NCI-H1436 (cell line): ENCODE results near the gene PITRM1.

ENCODE experiments used
- DNase-seq: peaks from one replicate; lab custom pipeline; 2025; lab: John Stamatoyannopoulos, UW

PITRM1 gene

DNA sequence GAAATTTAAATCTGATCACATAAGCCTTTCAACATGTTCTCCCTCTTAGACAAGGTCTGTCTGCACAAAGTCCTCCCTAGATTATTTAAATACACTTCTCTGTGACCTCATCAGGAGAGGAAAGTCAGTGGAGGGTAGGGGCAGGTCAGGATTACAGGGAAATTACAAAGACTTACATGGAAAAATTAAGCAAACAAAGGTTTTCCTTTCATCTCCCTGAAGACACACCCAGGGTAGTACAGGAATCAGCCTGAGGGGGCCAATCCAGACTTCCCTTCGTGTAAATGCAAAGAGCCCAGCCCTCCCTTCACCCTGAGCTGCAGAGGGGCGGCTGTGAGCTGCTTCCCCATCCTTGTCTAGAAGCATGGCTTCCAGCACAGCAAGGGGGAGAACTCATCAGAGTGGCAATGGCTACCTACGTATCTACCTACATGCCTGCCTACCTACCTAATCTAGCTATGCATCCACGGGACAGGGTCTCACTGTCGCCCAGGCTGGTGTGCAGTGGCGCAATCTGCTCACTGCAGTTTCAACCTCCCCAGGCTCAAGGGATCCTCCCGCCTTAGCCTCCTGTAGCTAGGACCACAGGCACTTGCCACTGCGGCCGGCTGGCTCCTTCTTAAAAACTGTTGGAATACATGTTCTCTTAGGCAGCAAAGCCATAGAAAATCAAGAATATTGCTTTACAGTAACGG lies 33.2 kb downstream of the PITRM1 start:
- DNase-seq = no peak

DNA sequence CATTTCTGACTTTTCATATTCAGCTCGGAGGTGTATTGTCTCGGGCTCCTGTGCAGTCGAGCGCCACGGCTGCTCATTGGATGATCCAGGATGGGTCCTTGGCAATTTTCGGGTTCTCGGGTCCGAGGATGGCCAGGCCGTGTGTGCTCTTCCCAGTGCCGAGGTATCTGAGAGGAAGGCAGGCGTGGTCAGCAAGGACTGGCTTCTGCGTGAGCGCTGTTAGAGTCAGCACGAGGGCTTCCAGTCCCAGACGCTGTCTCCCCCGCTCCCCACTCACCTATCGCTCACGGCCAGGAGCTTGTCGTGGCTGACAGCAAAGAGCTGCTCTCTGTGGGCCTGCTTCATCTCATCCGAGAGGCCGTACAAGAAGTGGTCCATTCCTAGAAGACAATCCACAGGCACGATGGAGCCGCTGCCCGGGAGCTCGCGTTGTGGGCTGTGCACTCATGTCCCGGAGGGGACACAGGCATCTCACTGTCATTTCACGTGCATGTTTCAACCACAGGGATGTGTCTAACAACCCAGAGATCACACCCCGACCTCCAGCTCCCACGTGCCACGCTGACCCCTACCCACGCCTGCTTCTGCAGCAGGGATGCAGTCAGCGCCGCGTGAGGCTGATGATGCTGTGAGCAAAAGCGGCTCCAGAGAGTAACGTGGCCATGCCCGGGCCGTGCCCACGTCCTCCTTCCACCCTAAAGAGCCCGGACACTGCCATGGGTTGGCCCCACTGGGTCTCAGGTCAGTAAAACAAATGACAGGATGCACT lies 34.4 kb downstream of the PITRM1 start:
- no peak for DNase-seq

DNA sequence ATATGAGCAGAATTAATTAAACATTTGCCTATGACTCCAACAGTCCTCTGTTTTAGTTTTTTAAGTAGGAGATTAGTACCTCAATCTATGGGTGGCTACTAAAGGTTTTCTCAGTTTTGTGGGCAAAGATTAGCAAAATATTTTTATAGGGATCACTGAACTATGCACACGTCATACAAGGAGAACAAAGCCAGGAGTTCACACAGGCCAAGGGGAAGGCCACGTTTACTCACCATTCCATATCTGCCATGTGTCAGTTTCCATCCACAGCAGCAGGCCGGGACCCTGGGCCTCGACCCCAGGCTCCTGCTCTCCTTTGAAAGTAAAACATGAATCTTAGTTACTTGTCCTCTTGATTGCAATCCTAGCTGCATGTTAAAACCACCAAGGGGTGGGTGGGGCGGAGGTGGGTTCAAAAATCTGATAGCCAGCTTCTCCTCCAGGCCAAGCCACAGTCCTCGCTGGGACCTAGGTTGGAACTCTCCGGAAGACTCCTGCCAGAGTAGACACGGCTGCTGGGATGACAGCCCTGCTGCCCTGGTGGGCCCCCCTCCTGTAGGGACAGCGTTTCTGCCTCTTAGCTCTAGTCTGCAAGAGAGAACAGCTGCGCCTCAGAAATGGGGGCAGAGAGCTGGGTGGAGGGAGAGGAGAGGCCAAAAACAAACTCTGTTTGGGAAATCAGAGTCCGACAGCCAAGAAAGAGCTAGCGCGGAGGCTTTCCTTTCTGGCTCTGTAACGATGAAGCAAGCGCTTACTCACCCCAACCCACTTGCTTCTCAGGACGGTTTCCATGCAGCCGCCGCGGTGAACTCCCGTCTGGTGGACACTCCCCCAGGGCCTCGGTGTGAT lies 35.6 kb downstream of the PITRM1 start:
- DNase-seq = no peak

DNA sequence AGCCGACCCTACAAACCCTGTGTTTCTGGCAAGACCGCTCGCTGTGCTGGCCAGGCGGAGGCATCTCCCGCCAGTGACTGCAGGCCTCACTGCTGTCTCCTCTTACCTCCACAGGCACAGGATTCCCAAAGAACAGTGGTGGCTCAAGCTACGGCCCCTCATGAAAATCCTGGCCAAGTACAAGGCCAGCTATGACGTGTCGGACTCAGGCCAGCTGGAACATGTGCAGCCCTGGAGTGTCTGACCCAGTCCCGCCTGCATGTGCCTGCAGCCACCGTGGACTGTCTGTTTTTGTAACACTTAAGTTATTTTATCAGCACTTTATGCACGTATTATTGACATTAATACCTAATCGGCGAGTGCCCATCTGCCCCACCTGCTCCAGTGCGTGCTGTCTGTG lies 36.2 kb downstream of the PITRM1 start:
- no peak for DNase-seq

DNA sequence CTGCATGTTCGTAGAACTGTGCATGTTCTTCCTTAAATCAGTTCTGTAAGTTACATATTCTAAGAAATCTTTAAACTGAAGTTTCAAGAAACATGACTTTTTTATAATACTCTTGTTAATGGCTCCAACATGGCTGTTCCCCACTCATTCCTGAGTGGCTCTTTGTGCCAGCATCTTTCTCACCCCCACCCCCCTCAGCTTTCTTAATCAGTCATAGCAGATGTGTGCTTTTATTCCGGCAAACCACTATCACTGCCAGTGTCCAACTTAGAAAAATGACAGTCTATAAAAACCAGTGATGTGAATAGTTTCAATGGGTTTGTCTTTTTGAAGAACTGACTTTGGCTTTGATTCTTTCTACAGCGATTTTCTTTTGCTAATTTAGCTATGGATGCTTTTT lies 37.6 kb downstream of the PITRM1 start:
- DNase-seq = no peak

DNA sequence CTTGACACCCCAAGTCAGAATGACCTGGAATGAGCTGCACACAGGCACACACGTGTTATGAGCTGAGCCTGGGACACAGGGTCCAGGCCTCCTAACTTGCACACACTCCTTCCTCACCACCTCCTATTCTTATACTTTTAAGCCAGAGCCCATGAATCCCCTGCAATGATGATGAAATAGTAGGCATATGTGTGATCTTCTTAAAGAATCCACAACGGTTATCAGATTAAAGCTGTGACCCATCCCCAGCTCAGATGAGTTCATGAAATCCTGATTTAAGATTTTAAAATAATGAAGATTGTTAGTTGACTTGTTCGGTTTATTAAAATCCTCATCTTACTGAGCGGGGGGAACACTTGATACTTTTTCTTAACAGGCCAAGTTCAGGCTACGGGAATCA lies 38.6 kb downstream of the PITRM1 start:
- DNase-seq = no peak

DNA sequence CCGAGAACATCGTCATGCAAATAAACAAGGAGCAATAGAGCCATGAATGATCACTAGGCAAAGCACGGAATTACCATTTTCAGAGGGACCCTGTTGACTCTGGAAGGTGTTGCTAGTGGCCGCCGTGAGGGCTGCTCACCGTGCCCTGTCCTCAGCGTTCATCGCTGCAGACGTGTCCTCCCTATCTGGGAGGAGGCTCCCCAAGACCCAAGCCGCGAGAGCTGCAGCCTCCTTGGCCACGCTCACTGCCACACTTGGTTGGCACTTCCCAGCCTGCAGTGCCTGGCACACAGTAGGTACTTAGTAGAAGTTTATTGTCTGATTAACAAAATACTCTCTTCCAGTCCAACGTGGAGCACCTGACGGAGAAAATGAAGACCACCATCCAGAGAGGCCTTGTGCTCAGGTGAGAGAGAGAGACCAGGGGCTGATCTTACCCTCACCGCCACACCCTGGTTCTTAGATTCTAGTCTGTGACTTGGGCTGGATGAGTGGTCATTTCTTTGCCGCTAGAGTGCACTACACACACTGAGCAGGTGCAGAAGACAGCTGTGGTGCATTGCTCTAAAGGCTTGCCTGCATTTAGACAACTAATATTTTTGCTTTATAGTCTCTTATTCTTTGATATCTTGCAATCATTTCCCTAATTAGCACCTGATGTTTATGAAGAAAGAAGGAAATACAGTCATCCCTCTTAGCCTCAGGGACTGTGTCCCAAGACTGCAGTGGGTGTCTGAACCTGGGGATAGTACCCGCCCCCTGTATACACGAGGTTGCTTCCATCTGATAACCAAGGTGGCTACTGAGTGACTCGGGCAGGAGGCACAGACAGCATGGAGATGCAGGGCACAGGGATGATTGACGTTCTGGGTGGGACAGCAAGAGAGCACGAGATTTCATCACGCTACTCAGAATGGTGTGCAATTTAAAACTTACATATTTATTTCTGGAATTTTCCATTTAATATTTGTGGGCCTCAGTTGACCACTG lies 40.3 kb downstream of the PITRM1 start:
- DNase-seq = no peak

DNA sequence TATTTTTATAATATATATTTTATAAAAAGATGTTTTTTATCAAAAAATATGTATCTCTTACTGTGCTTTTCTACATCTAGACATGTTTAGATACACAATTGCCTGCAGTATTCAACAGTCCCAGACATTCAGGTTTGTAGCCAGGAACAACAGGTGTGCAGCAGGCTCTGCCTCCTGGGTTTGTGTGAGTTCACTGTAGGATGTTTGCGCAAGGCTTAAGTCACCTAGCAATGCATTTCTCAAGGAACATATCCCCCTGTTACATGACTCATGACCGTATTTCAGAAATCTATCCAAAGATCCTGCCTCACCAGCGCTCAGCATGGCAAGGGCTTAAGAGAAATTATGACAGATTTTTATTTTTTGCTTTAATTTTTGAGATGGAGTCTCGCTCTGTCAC lies 41.5 kb downstream of the PITRM1 start:
- peak; percentile 10 for DNase-seq

DNA sequence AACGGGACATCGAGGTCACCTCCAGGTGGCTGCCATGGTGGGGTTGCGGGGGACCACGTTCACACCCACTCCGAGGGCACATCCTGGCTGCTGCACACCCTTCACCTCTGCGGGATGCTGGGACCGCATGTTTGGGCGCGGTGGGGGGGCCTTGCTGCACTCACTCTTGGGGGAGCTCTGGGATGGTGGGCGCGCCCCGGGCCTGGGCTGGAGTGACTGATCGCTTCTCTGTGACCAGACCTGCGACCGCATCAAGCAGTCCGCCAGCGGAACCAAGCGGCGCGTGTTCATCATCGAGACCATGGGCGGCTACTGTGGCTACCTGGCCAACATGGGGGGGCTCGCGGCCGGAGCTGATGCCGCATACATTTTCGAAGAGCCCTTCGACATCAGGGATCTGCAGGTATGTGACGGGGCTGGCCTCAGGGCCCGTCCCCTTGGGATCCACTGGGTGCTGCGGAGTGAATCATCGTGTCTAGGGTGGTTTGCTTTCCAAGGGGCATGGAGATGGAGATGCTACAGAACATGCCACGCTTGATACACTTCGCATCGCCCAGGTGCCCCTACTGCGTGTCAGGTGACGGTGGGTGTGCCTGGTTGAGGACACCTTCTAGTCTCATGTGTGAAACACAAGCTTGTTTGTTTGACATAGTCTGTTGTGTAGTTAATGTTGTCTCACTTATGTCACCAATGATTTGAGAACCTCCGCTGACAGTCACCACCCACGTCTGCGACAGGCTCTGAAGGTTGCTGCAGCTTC lies 42.8 kb downstream of the PITRM1 start:
- no peak for DNase-seq

DNA sequence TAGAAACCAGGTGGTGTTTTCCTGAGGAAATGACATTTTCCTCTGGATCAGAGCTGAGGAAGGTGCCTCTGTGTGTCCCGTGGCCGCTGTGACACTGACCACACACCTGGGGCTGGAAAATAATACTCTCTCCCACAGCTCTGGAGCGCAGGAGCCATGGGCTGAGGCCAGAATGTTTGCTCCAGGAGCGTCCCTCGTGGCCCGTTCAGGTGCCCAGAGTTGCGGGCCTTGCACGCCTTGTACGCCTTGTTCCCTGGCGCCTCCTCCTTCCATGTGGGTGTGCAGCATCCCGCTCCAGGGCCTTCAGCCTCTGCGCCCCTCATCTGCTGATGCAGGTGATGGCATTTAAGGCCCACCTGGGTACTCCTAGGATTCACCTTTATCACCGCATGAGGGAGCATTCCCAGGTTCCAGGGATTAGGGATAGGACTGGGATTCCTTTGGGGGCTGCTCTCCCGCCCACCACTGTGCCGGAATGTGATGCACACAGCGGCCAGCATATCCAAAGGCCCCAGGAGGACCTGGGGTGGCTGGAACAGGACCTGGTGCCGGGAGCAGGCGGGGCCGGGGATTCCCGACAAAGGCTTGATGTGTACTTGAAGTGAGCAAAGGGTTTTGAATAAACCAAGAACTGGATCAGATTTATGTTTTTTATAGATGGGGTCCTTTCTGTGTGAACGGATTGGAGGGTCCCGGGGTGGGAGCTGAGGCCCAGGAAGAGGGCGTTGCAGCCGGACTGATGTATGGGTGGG lies 44.0 kb downstream of the PITRM1 start:
- DNase-seq = no peak

DNA sequence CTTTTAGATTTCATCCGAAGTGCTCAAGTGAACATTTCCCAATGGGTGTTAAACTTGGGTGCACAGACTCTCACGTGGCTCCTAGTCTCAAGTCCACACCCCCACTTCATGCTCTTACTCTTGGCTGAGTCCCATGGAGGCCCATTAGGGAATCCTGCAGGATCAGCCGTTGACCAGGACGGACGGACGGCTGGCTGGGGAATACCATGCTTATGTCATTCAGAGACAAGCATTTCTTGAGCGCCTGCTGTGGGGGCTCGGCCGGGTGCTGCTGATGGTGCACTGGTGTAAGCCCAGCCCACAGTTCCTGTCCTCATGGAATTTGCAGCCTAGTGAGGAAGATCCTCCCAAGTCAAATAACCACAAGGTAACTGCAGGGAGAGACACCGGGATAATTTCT lies 44.7 kb downstream of the PITRM1 start:
- no peak for DNase-seq

DNA sequence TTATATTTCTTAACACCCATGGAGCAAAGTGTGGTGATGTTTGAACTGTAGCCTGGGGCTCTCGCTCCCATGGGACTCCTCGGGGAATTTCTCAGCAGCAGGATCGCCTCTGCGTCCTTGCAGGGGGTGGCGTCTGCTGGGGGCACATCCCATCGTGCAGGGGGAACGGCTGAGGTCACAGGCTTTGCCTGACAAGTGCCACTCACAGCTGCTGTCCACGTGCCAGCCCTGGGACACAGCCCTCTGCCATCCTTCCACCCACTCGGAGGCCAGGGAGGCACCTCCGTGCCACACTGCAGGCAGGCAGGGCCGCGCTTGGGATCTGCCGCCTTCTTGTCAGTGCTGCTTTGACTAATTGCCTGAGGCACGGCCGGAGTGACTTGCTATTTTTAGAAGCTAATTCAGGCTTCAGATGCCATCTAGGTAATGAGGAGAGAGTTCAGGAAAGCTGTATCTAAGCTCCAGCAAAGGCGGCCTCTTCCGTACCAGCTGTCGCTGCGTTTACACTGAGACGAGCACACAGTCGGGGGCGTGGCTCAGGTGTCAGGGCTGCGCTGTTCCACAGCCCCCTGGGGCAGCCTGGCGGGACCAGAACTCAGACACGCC lies 45.7 kb downstream of the PITRM1 start:
- peak; percentile 94 for DNase-seq

DNA sequence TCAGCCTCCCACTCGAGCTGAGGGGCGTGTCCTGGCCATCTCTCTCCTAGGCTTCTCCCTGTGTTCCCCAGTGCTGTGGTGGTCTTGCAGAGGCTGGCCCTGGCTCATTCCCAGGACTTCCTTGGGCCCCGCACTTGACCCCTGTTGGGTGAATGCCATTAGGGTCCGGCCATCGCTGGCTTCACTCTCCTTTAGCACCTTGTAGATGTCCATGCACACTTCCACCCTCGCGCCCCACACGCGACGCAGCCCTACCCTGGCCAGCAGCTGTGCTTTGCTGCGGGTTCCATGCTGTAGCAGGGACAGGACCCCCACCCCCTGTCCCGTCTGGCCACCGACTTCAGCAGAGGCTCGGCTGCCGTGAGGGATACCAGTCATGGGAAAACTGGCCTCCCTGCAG lies 46.3 kb downstream of the PITRM1 start:
- DNase-seq = no peak

DNA sequence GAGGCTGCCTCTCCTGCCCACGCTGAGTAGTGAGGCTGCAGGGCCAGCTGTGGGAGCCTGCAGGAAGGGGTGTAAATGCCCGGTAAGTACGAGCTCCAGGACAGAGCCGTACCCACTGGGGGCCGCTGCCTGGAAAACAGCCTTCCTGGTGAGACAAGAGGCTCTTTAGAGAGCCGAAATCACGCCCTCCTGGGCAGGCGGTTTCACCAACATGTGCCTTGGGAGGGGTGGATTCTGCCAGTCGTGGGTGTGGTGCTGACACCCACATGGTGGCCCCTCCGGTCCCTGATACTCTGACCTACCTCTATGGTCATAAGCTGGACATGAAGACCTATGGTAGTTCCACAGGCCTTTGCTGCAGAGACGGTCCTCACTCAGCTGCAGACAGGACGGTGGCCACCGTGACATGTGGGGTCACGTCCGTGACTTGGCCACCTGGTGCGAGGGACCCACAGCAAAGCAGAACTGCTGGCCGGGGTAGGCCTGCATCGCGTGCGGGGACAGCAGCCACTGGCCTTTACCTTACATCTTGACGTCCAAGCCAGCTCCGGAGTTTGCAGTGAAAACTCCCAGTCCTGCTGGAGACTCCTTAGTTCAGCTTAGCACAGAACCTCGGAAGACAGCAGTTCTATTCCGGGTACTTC lies 46.9 kb downstream of the PITRM1 start:
- DNase-seq = no peak

DNA sequence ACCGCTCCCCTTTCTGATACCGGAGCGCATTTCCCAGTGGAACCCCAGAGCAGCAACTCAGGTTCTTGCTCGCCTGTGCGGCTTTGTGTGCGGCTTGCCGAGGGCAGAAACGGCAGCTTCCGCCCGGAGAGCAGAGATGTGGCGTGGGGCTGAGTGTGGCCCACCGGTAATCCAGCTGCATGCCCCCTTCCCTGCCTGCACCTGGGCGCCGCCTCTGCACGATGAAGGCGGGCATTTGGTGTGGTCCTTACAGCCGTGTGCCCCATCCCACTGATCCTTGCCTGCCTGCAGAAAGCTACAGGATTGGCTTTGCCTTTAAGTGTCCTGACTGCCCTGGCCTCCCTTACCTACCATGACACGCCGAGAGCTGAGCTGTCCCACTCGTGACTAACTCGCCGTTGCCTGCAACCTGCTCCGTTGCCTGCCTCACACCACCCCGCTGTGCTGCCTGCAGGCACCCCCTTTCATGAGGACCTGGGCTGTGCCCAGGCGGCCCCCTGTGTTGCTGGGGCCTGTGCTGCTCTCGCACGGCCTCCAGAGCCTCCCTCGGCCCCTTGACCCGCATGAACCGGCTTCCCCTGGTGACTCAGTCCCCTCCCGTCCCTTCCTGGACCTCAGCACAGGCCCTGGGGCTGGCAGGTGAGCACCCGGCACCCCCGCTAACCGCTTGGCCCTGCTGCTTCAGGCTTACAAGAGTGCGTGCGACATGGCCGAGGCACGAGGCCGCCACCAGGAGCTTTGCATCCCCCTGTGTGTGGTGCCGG lies 48.0 kb downstream of the PITRM1 start:
- DNase-seq = no peak

DNA sequence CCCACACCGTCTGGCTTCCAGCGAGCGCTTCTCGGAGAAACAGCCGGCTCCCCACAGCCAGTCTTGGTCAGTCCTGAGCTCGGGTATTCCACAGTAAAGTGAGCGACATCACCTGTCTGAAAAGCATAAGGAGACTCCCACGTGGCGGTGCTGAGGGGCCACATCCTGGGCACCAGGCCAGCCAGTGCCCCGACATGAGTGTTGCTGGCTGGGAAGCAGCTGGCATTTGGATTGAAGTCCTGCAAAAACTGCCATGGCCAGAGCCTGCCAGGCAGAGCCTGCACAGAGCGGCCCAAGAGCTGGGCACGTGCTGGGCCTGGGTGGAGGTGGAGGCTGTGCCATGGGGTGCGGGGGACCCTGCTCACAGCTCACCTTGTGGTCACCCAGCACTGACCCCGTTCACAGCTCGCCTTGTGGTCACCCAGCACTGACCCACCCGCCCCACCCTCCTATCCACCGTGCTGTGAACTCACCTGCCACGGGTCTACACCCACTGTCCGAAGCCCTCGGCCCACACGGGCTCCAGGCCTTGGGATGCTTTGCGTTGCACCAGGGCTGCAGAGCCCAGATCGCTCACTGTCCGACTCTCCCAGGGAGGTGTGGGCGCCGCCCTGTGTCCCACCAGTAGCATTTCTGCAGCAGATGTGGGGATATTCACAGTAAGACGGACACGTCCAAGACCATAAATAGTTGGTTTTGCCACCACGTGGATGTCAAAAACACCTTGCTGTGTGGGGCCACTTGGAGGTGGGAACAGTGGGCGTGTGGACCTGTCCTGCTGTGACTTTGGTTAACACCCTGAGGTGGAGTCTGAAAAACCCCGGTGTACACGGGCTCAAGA lies 48.8 kb downstream of the PITRM1 start:
- no peak for DNase-seq

DNA sequence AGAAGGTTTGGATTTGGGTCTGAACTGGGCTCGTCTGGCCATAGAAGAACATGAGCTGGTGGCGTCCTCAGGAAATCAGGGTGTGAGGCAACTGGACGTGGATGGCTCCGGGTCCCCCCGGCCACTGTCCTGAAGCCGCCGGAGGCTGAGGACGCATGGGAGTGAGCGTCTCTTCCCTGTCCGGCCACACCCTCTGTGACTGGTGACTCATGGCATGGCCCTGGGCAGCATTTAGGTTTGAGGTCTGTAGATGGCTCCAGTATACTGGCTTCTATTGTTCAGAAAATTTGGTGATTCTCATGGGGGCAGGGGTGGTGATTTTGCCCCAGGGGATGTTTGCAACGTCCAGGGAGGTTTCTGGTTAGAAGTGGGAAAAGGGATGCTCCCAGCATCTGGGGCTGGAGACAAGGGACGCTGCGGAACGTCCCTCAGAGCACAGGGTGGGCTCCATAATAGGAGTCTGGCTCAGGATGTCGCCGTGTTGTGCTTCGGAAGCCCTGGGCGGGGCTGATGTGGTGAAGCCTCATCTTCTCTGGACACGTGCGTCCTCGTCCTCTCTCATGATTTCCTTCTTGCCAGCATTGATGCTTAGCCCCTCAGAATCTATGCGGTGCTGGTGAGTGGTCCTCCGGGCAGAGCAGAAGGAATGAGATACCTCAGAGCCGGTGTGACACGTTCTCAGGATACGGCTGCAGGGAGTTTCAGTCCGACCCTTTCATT lies 49.9 kb downstream of the PITRM1 start:
- no peak for DNase-seq
